Osteocyte (in vitro differentiated cells): ENCODE data around the gene TRAF3IP1. TPM values are rescaled to one million over a fixed set of nuclear protein-coding genes. Genes with fewer than 3 reads are reported as not detected.

ENCODE experiments used
- DNase-seq: peaks from one replicate; pipeline ENCODE4 v3.0.0; 2021; ENCODE audit warnings: mixed read lengths; ENCODE audit not compliant: unreplicated experiment; ENCODE audit errors: extremely low spot score
- H3K27ac Mint-ChIP-seq: one replicate; pipeline ENCODE4 v1.8.0; 2021; ENCODE audit warnings: mild to moderate bottlenecking, mixed read lengths; ENCODE audit not compliant: unreplicated experiment
- H3K27me3 Mint-ChIP-seq: one replicate; pipeline ENCODE4 v1.8.0; 2021; ENCODE audit warnings: mixed read lengths; ENCODE audit not compliant: unreplicated experiment
- H3K36me3 Mint-ChIP-seq: one replicate; pipeline ENCODE4 v1.8.0; 2021; ENCODE audit warnings: mixed read lengths; ENCODE audit not compliant: unreplicated experiment
- H3K4me1 Mint-ChIP-seq: one replicate; pipeline ENCODE4 v1.8.0; 2021; ENCODE audit warnings: mixed read lengths; ENCODE audit not compliant: unreplicated experiment
- H3K4me3 Mint-ChIP-seq: one replicate; pipeline ENCODE4 v1.8.0; 2021; ENCODE audit warnings: mild to moderate bottlenecking, moderate library complexity, mixed read lengths; ENCODE audit not compliant: unreplicated experiment
- H3K9me3 Mint-ChIP-seq: one replicate; pipeline ENCODE4 v1.8.0; 2021; ENCODE audit warnings: mixed read lengths; ENCODE audit not compliant: unreplicated experiment
- total RNA-seq: library from RNA; stranded (reverse); gene quantifications from 2 replicates; pipeline ENCODE4 v1.2.1, GENCODE V29; 2021
- TF ChIP-seq, protein P1 (sequence below): fragments of 200-600 bp; sonication (generic); IDR thresholded peaks from 2 replicates; pipeline ENCODE4 v1.5.0; 2021; ENCODE audit warnings: antibody characterized with exemption, mild to moderate bottlenecking, moderate library complexity

The TRAF3IP1 gene
- total RNA-seq, 1 donor from 2014 or later, result 19.4 TPM

GRCh38 chr2:238388794-238389193, 68.5 kb downstream of the TRAF3IP1 start:
- DNase-seq, result no peak
- H3K9me3 Mint-ChIP-seq, result no peaks in the 10 kb centered on the region
- no peak overlapping the region for H3K4me3 Mint-ChIP-seq
- peaks cover 9% of the 10 kb centered on the region for H3K36me3 Mint-ChIP-seq
- no peak overlapping the region for H3K27ac Mint-ChIP-seq
- no peaks in the 10 kb centered on the region for H3K27me3 Mint-ChIP-seq
- peaks cover 23% of the 10 kb centered on the region for H3K4me1 Mint-ChIP-seq
- TF ChIP-seq, protein P1, sequence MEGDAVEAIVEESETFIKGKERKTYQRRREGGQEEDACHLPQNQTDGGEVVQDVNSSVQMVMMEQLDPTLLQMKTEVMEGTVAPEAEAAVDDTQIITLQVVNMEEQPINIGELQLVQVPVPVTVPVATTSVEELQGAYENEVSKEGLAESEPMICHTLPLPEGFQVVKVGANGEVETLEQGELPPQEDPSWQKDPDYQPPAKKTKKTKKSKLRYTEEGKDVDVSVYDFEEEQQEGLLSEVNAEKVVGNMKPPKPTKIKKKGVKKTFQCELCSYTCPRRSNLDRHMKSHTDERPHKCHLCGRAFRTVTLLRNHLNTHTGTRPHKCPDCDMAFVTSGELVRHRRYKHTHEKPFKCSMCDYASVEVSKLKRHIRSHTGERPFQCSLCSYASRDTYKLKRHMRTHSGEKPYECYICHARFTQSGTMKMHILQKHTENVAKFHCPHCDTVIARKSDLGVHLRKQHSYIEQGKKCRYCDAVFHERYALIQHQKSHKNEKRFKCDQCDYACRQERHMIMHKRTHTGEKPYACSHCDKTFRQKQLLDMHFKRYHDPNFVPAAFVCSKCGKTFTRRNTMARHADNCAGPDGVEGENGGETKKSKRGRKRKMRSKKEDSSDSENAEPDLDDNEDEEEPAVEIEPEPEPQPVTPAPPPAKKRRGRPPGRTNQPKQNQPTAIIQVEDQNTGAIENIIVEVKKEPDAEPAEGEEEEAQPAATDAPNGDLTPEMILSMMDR, result no peak

DNA sequence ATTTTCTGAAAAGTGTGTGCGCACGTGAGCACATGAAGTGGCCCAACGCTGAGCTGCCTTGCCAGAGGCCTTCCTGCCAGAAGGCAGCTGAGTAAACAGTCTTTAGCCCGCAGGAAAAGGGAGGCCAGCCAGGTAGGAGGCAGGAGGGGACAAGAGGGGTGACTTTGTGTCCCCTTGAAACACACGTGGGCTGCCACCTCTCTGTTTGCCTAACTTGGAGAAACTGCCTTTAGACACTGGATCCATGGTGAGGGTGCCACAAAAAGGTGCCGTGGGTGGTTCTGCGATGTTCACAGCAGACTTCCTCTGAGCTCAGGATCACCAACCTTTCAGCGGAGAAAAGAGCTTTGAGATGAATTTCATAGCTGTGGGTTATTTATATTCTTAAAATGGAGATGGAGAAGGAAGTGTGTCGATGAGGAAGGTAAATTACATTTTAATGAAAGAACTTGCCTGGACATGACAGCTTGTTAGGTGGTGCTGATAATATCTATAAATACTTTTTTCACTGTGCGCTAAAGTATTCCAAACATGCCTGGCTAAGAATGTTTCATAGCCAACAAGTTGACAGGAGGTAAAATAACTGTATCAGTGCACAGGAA, 69.8 kb downstream of the TRAF3IP1 start:
- peaks cover 10% of the 10 kb centered on the region for H3K36me3 Mint-ChIP-seq
- H3K27me3 Mint-ChIP-seq, result no peaks in the 10 kb centered on the region
- no peak overlapping the region for H3K4me3 Mint-ChIP-seq
- no peaks in the 10 kb centered on the region for H3K9me3 Mint-ChIP-seq
- TF ChIP-seq, protein P1, result no peak
- DNase-seq, result no peak
- peak overlapping the region; percentile 87 for H3K27ac Mint-ChIP-seq
- H3K4me1 Mint-ChIP-seq, result peaks cover 23% of the 10 kb centered on the region

GRCh38 chr2:238391042-238391689, 70.8 kb downstream of the TRAF3IP1 start:
- no peaks in the 10 kb centered on the region for H3K9me3 Mint-ChIP-seq
- peaks cover 10% of the 10 kb centered on the region for H3K36me3 Mint-ChIP-seq
- H3K27ac Mint-ChIP-seq, result no peak overlapping the region
- TF ChIP-seq, protein P1, result no peak
- DNase-seq, result no peak
- H3K4me1 Mint-ChIP-seq, result peaks cover 23% of the 10 kb centered on the region
- no peaks in the 10 kb centered on the region for H3K27me3 Mint-ChIP-seq
- H3K4me3 Mint-ChIP-seq, result no peak overlapping the region

DNA sequence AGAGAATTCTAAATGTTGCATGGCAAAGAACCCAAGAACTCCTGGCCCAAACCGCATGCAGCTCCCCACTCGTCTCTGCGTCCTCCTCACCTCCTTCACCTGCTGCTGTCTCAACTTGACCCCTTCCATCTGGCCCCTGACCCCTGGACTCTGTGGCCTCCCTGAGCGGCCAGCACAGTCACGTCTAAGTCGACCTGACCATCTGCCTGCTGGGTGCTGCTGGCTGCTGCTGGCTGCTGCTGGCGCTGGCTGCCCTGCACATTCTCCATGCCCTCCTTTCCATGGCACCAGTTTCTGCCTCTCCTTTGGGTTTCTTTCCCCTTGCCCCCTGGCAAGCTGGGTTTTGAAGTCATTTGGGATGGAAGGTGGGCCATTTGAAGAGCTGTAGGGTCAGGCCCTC, 76.3 kb downstream of the TRAF3IP1 start:
- Mint-ChIP-seq H3K27ac (no peak overlapping the region), H3K9me3 (no peaks in the 10 kb centered on the region), H3K27me3 (no peaks in the 10 kb centered on the region), H3K4me3 (no peak overlapping the region), H3K36me3 (peaks cover 20% of the 10 kb centered on the region), H3K4me1 (peaks cover under 1% of the 10 kb centered on the region)
- TF ChIP-seq, protein P1, result no peak
- no peak for DNase-seq

- Mint-ChIP-seq H3K27ac (no peak overlapping the region), H3K4me1 (no peaks in the 10 kb centered on the region), H3K27me3 (no peaks in the 10 kb centered on the region)
These were observed 77.0 kb downstream of the TRAF3IP1 start for GRCh38 chr2:238397356-238397755.

More at GRCh38 chr2:238397356-238397755, 77.0 kb downstream of the TRAF3IP1 start:
- H3K9me3 Mint-ChIP-seq, result no peaks in the 10 kb centered on the region
- TF ChIP-seq, protein P1, result no peak
- H3K36me3 Mint-ChIP-seq, result peaks cover 21% of the 10 kb centered on the region
- no peak overlapping the region for H3K4me3 Mint-ChIP-seq
- DNase-seq, result no peak
